ENCODE measurements around the gene BICD2.
"Not testable (repeated sequence)": the region's sequence is repeated elsewhere in the genome, so short reads cannot be mapped to it uniquely, and the experiment has no call there.

- TF ChIP-seq, protein P1, sequence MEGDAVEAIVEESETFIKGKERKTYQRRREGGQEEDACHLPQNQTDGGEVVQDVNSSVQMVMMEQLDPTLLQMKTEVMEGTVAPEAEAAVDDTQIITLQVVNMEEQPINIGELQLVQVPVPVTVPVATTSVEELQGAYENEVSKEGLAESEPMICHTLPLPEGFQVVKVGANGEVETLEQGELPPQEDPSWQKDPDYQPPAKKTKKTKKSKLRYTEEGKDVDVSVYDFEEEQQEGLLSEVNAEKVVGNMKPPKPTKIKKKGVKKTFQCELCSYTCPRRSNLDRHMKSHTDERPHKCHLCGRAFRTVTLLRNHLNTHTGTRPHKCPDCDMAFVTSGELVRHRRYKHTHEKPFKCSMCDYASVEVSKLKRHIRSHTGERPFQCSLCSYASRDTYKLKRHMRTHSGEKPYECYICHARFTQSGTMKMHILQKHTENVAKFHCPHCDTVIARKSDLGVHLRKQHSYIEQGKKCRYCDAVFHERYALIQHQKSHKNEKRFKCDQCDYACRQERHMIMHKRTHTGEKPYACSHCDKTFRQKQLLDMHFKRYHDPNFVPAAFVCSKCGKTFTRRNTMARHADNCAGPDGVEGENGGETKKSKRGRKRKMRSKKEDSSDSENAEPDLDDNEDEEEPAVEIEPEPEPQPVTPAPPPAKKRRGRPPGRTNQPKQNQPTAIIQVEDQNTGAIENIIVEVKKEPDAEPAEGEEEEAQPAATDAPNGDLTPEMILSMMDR (IDR thresholded peaks at IDR 0.05): not testable (repeated sequence)
- TF ChIP-seq POLR2A, POLR2AphosphoS5 (IDR thresholded peaks at IDR 0.05): not testable (repeated sequence)
Observed at GRCh38 chr9:92809629-92810326, 45.1 kb upstream of the BICD2 start.

All from prostate gland (tissue), 2 donors.